WTC11 (cell line): ENCODE data around the gene MAMDC2. TPM values are rescaled to one million over a fixed set of nuclear protein-coding genes. Genes with fewer than 3 reads are reported as not detected.

Experiments used
- ATAC-seq: fragments of 200-7000 bp; cut with Tn5 transposase; 2 replicates; pipeline ENCODE4 v1.10.0; 2021; ENCODE audit warnings: mild to moderate bottlenecking, moderate library complexity
- CTCF ChIA-PET: fragments of 300-600 bp; sonication (Branson Sonifier 250); formaldehyde crosslinking; loops from one replicate; lab custom pipeline; 2021; ENCODE audit warnings: antibody characterized with exemption; lab: Charles Lee
- POLR2A ChIA-PET: fragments of 350-600 bp; sonication (Branson Sonifier 250); formaldehyde crosslinking; loops from one replicate; lab custom pipeline; 2021; ENCODE audit warnings: antibody characterized with exemption; lab: Charles Lee
- DNase-seq: peaks from one replicate; pipeline ENCODE4 v3.0.0; 2021; ENCODE audit warnings: low spot score
- H3K27ac Mint-ChIP-seq: 2 replicates; pipeline ENCODE4 v1.8.0; 2021; ENCODE audit warnings: mixed read lengths
- H3K27me3 Mint-ChIP-seq: 2 replicates; pipeline ENCODE4 v1.8.0; 2021; ENCODE audit warnings: low read depth, mild to moderate bottlenecking, moderate library complexity, mixed read lengths
- H3K36me3 Mint-ChIP-seq: 2 replicates; pipeline ENCODE4 v1.8.0; 2021; ENCODE audit warnings: mixed read lengths
- H3K4me1 Mint-ChIP-seq: 2 replicates; pipeline ENCODE4 v1.8.0; 2022; ENCODE audit warnings: mixed read lengths
- H3K4me3 Mint-ChIP-seq: 2 replicates; pipeline ENCODE4 v1.8.0; 2021; ENCODE audit warnings: mild to moderate bottlenecking, moderate library complexity, mixed read lengths
- H3K9me3 Mint-ChIP-seq: 2 replicates; pipeline ENCODE4 v1.8.0; 2021; ENCODE audit warnings: mixed read lengths
- ATF2 ChIP-seq: sonication (generic); formaldehyde crosslinking; IDR thresholded peaks from 2 replicates; pipeline ENCODE4 v1.8.1; 2022; ENCODE audit warnings: low read depth, missing genetic modification reagents, borderline replicate concordance
- CREB1 ChIP-seq: sonication (generic); formaldehyde crosslinking; IDR thresholded peaks from 2 replicates; pipeline ENCODE4 v1.8.0; 2023; ENCODE audit warnings: mild to moderate bottlenecking, missing genetic modification reagents
- EMX1 ChIP-seq: fragments of 250-450 bp; sonication (Bioruptor Pico); IDR thresholded peaks from 2 replicates; pipeline ENCODE4 v1.8.0; 2021; ENCODE audit warnings: mild to moderate bottlenecking
- FOXK1 ChIP-seq: sonication (generic); formaldehyde crosslinking; IDR thresholded peaks from 2 replicates; pipeline ENCODE4 v1.8.0; 2022; ENCODE audit warnings: mild to moderate bottlenecking, moderate library complexity, missing genetic modification reagents
- GABPB1 ChIP-seq: sonication (generic); formaldehyde crosslinking; IDR thresholded peaks from 2 replicates; pipeline ENCODE4 v1.8.1; 2023; ENCODE audit warnings: mild to moderate bottlenecking, missing genetic modification reagents
- HMGA2 ChIP-seq: fragments of 250-450 bp; sonication (Bioruptor Pico); IDR thresholded peaks from 2 replicates; pipeline ENCODE4 v1.4.0; 2021; ENCODE audit warnings: mild to moderate bottlenecking, moderate library complexity
- HMGXB4 ChIP-seq: sonication (generic); formaldehyde crosslinking; IDR thresholded peaks from 2 replicates; pipeline ENCODE4 v1.8.1; 2023; ENCODE audit warnings: mild to moderate bottlenecking, moderate library complexity, missing genetic modification reagents
- JUN ChIP-seq: sonication (generic); formaldehyde crosslinking; IDR thresholded peaks from 2 replicates; pipeline ENCODE4 v1.8.0; 2023; ENCODE audit warnings: mild to moderate bottlenecking, missing genetic modification reagents
- MYBL2 ChIP-seq: sonication (generic); formaldehyde crosslinking; IDR thresholded peaks from 2 replicates; pipeline ENCODE4 v1.8.1; 2023; ENCODE audit warnings: mild to moderate bottlenecking, moderate library complexity, missing genetic modification reagents
- NR2C2 ChIP-seq: sonication (generic); formaldehyde crosslinking; IDR thresholded peaks from 2 replicates; pipeline ENCODE4 v1.8.0; 2022; ENCODE audit warnings: mild to moderate bottlenecking, missing genetic modification reagents
- RORB ChIP-seq: fragments of 250-450 bp; sonication (Bioruptor Pico); IDR thresholded peaks from 2 replicates; pipeline ENCODE4 v1.9.0; 2021; ENCODE audit warnings: mild to moderate bottlenecking
- SMAD3 ChIP-seq: sonication (generic); formaldehyde crosslinking; IDR thresholded peaks from 2 replicates; pipeline ENCODE4 v1.8.0; 2022; ENCODE audit warnings: missing genetic modification reagents, mild to moderate bottlenecking, borderline replicate concordance
- TP53 ChIP-seq: sonication (generic); formaldehyde crosslinking; IDR thresholded peaks from 2 replicates; pipeline ENCODE4 v1.8.1; 2023; ENCODE audit warnings: mild to moderate bottlenecking, missing genetic modification reagents
- USF2 ChIP-seq: sonication (generic); formaldehyde crosslinking; IDR thresholded peaks from 2 replicates; pipeline ENCODE4 v1.8.1; 2023; ENCODE audit warnings: mild to moderate bottlenecking, missing genetic modification reagents, moderate library complexity
- ZMAT4 ChIP-seq: fragments of 250-450 bp; sonication (Bioruptor Pico); IDR thresholded peaks from 2 replicates; pipeline ENCODE4 v1.9.0; 2021; ENCODE audit warnings: mild to moderate bottlenecking
- ZNF138 ChIP-seq: sonication (generic); formaldehyde crosslinking; conservative IDR thresholded peaks from 2 replicates; pipeline ENCODE4 v1.8.1; 2022; ENCODE audit warnings: mild to moderate bottlenecking, moderate library complexity, missing genetic modification reagents
- ZNF263 ChIP-seq: sonication (generic); formaldehyde crosslinking; IDR thresholded peaks from 2 replicates; pipeline ENCODE4 v1.8.1; 2022; ENCODE audit warnings: low read depth, mild to moderate bottlenecking, moderate library complexity, missing genetic modification reagents
- ZNF532 ChIP-seq: fragments of 250-450 bp; sonication (Bioruptor Pico); IDR thresholded peaks from 2 replicates; pipeline ENCODE4 v1.9.0; 2021; ENCODE audit warnings: mild to moderate bottlenecking, borderline replicate concordance
- ZSCAN18 ChIP-seq: fragments of 250-450 bp; sonication (Bioruptor Pico); IDR thresholded peaks from 2 replicates; pipeline ENCODE4 v2.1.2; 2022; ENCODE audit warnings: mild to moderate bottlenecking, moderate library complexity
- total RNA-seq: library from RNA; stranded (reverse); gene quantifications from 3 replicates; pipeline ENCODE4 v1.2.3, GENCODE V29; 2021

The MAMDC2 gene
- total RNA-seq, 1 experiment from 2014 or later, result 6.0 TPM

- no peak for TF ChIP-seq ZNF532 (CRISPR knock-in tag)
- no peak for TF ChIP-seq HMGXB4 (CRISPR knock-in tag)
- no peak for TF ChIP-seq ZNF263 (CRISPR knock-in tag)
- TF ChIP-seq TP53 (CRISPR knock-in tag), result no peak
- TF ChIP-seq ZSCAN18, result no peak
- no peak for TF ChIP-seq HMGA2 (CRISPR knock-in tag)
- TF ChIP-seq ZNF138 (CRISPR knock-in tag), result no peak
- TF ChIP-seq ZMAT4 (CRISPR knock-in tag), result no peak
- no peak for TF ChIP-seq ATF2 (CRISPR knock-in tag)
- TF ChIP-seq NR2C2 (CRISPR knock-in tag), result no peak
- TF ChIP-seq RORB, result no peak
- TF ChIP-seq GABPB1 (CRISPR knock-in tag), result no peak
- TF ChIP-seq CREB1 (CRISPR knock-in tag), result no peak
- no peak for TF ChIP-seq FOXK1
- no peak for TF ChIP-seq EMX1 (CRISPR knock-in tag)
- no peak for TF ChIP-seq SMAD3 (CRISPR knock-in tag)
- TF ChIP-seq USF2, result no peak
- TF ChIP-seq JUN (CRISPR knock-in tag), result no peak
- TF ChIP-seq MYBL2 (CRISPR knock-in tag), result no peak
- TF ChIP-seq, all 79 proteins: peak for 0
- Mint-ChIP-seq H3K9me3 (peaks cover 5% of the 10 kb centered on the region; the same call in 1 of the 2 replicates), H3K4me1 (peaks cover 2% of the 10 kb centered on the region; the same call in 1 of the 2 replicates), H3K27ac (no peak overlapping the region), H3K36me3 (no peaks in the 10 kb centered on the region), H3K27me3 (no peaks in the 10 kb centered on the region), H3K4me3 (no peak overlapping the region)
- POLR2A ChIA-PET, result interaction anchor here (0.6 kb wide), 1 partner anchor 290 kb away, joined by 3 read pairs; no protein-coding TSS in a partner anchor
- ATAC-seq (no peak), DNase-seq (no peak)
- CTCF ChIA-PET, result no interaction called here
Observed at GRCh38 chr9:70006306-70006705, 37.3 kb upstream of the MAMDC2 start.
